Motor neuron (in vitro differentiated cells): ENCODE results near the gene LMCD1. TPM values are rescaled to one million over a fixed set of nuclear protein-coding genes. Genes with fewer than 3 reads are reported as not detected.

Source experiments
- ATAC-seq, 8 experiments: fragments of 200-7000 bp; cut with Tn5 transposase; replicated peaks in 6 of 8; 2 replicates each; pipeline ENCODE4 v1.8.0; 2021; ENCODE audit warnings: mild to moderate bottlenecking in 8 of 8, moderate library complexity in 8 of 8
- H3K27ac ChIP-seq, 2 donors: fragments of 250-450 bp; sonication (Bioruptor Pico); 2 replicates each; pipeline ENCODE4 v1.9.0; 2021; ENCODE audit warnings: antibody characterized with exemption in 2 of 2, mild to moderate bottlenecking in 2 of 2, moderate library complexity in 1 of 2
- H3K4me1 ChIP-seq, 2 donors: fragments of 250-450 bp; sonication (Bioruptor Pico); replicated peaks in 1 of 2; 2 replicates each; pipeline ENCODE4 v1.6.1; 2021; ENCODE audit warnings: antibody characterized with exemption in 2 of 2, mild to moderate bottlenecking in 2 of 2, moderate library complexity in 1 of 2
- H3K4me3 ChIP-seq, 5 donors: fragments of 250-450 bp; sonication (Bioruptor Pico); 2 replicates each; pipeline ENCODE4 v1.9.0; 2021; ENCODE audit warnings: antibody characterized with exemption in 5 of 5, mild to moderate bottlenecking in 5 of 5, moderate library complexity in 4 of 5
- whole genome bisulfite sequencing, 10 experiments: fragments of 450-650 bp; shearing (Covaris generic); methylation state at CpG; one replicate each; pipeline ENCODE4 v1.0.0; 2022; 5-methylcytosine and 5-hydroxymethylcytosine counted together
- in situ Hi-C, 9 experiments: fragments of 400-800 bp; cut with MboI; loops; one replicate each; pipeline ENCODE4 v1.15.0; 2021; ENCODE audit warnings: low sequenced_read_pairs in 9 of 9, low pct_unique_long_range_greater_than_20kb in 2 of 9; ENCODE audit not compliant: unreplicated experiment in 9 of 9
- total RNA-seq, 8 experiments: library from RNA; unstranded; fragments of 300-600 nt; gene quantifications; 2 replicates each; pipeline versions ENCODE4 v1.2.3 to v1.2.4, GENCODE V29; 2022

The LMCD1 gene
- total RNA-seq, 8 experiments from 2014 or later, result 1.8 to 57.1 (median 5.3) TPM

GRCh38 chr3:8617921-8618320 is 116.3 kb downstream of the LMCD1 start:
- peaks cover 3 to 6% of the 10 kb centered on the region in 2 donors for H3K4me1 ChIP-seq
- WGBS, 10 experiments, result 75 to 83% (median 75%) methylated on average over 1 to 3 of the region's 5 CpGs; no CpG with 5 or more reads in 7 of the 10 experiments
- H3K4me3 ChIP-seq, result no peak overlapping the region
- H3K27ac ChIP-seq, result no peak overlapping the region
- no peak for ATAC-seq
- in situ Hi-C loops, result loop anchor here in 5 of 9 experiments (25.0 kb wide), 2 partner anchors 181 to 306 kb away; no protein-coding TSS in a partner anchor

- H3K4me1 ChIP-seq, result peaks cover 6 to 11% of the 10 kb centered on the region in 2 donors
- no peak for ATAC-seq
- in situ Hi-C loops, result loop anchor here in 5 of 9 experiments (25.0 kb wide), 2 partner anchors 182 to 307 kb away; no protein-coding TSS in a partner anchor
- H3K4me3 ChIP-seq, result no peak overlapping the region
- no peak overlapping the region for H3K27ac ChIP-seq
- 73 to 100% (median 94%) methylated on average over 1 to 3 of the region's 4 CpGs; no CpG with 5 or more reads in 5 of the 10 experiments for whole genome bisulfite sequencing, 10 experiments
These were observed 117.3 kb downstream of the LMCD1 start for GRCh38 chr3:8618950-8619349.

GRCh38 chr3:8619548-8619947 is 117.9 kb downstream of the LMCD1 start:
- no peak overlapping the region for H3K4me3 ChIP-seq
- 80 to 100% (median 96%) methylated on average over 1 to 7 of the region's 7 CpGs; no CpG with 5 or more reads in 3 of the 10 experiments for WGBS, 10 experiments
- H3K4me1 ChIP-seq, result peaks cover 6 to 11% of the 10 kb centered on the region in 2 donors
- H3K27ac ChIP-seq, result no peak overlapping the region
- no peak for ATAC-seq
- in situ Hi-C loops, result loop anchor here in 5 of 9 experiments (25.0 kb wide), 2 partner anchors 182 to 307 kb away; no protein-coding TSS in a partner anchor

- Histone ChIP-seq H3K27ac (no peak overlapping the region), H3K4me1 (peaks cover 6 to 11% of the 10 kb centered on the region in 2 donors), H3K4me3 (no peak overlapping the region)
- in situ Hi-C loops, result loop anchor here in 5 of 9 experiments (10.0 to 25.0 kb wide), 3 partner anchors 184 to 309 kb away; no protein-coding TSS in a partner anchor
- ATAC-seq, result no peak
- WGBS, 10 experiments, result 67 to 100% (median 80%) methylated on average over 1 to 3 of the region's 3 CpGs; no CpG with 5 or more reads in 5 of the 10 experiments
These were observed 119.5 kb downstream of the LMCD1 start for GRCh38 chr3:8621141-8621540.

- Histone ChIP-seq H3K4me3 (no peak overlapping the region), H3K27ac (no peak overlapping the region), H3K4me1 (peaks cover 6 to 11% of the 10 kb centered on the region in 2 donors)
- in situ Hi-C loops, result loop anchor here in 5 of 9 experiments (10.0 to 25.0 kb wide), 3 partner anchors 185 to 310 kb away; no protein-coding TSS in a partner anchor
- 56 to 100% (median 70%) methylated on average over 1 to 4 of the region's 4 CpGs; no CpG with 5 or more reads in 5 of the 10 experiments for WGBS, 10 experiments
- no peak for ATAC-seq
These were observed 120.2 kb downstream of the LMCD1 start for GRCh38 chr3:8621872-8622271.

GRCh38 chr3:8622873-8623691 is 121.5 kb downstream of the LMCD1 start:
- no peak overlapping the region for H3K27ac ChIP-seq
- peaks cover 6 to 11% of the 10 kb centered on the region in 2 donors for H3K4me1 ChIP-seq
- peak; percentile 96 to 100 (median 100) for ATAC-seq
- 0 to 83% (median 14%) methylated on average over 1 to 12 of the region's 24 CpGs; no CpG with 5 or more reads in 2 of the 10 experiments for WGBS, 10 experiments
- H3K4me3 ChIP-seq, result no peak overlapping the region
- in situ Hi-C loops, result loop anchor here in 5 of 9 experiments (10.0 to 25.0 kb wide), 3 partner anchors 186 to 311 kb away; no protein-coding TSS in a partner anchor

GRCh38 chr3:8623741-8624140 is 122.1 kb downstream of the LMCD1 start:
- in situ Hi-C loops, result loop anchor here in 5 of 9 experiments (10.0 to 25.0 kb wide), 3 partner anchors 186 to 311 kb away; no protein-coding TSS in a partner anchor
- ATAC-seq, result no peak

More at GRCh38 chr3:8623741-8624140, 122.1 kb downstream of the LMCD1 start:
- no peak overlapping the region for H3K27ac ChIP-seq
- 33 to 100% (median 89%) methylated on average over 1 to 7 of the region's 14 CpGs; no CpG with 5 or more reads in 4 of the 10 experiments for WGBS, 10 experiments
- no peak overlapping the region for H3K4me3 ChIP-seq
- H3K4me1 ChIP-seq, result peaks cover 6 to 11% of the 10 kb centered on the region in 2 donors

Other genes with a start within 250 kb of the LMCD1 start
- 1 to 10 TPM in 1 of 8 experiments, under 1 TPM in 7; 0.16 to 1.3 (median 0.37) TPM for gene SSUH2, start 143.0 kb downstream of the LMCD1 start, total RNA-seq
- under 1 TPM in 4 of 8 experiments, not detected in 4; 0.25 to 0.77 (median 0.46) TPM for gene CAV3, start 232.0 kb downstream of the LMCD1 start, total RNA-seq